H9 (cell line): ENCODE measurements around the gene ZNF92. TPM values are rescaled to one million over a fixed set of nuclear protein-coding genes. Genes with fewer than 3 reads are reported as not detected.

Experiments used
- DNase-seq: peaks from one replicate; pipeline ENCODE4 v3.0.0-alpha.2; 2017
- H2AFZ ChIP-seq: one replicate; pipeline ENCODE4 v1.6.1; 2013; ENCODE audit warnings: mild to moderate bottlenecking, low read length, control low read depth, moderate library complexity
- H2AK5ac ChIP-seq: 2 replicates; pipeline ENCODE4 v1.6.1; 2013; ENCODE audit warnings: low read length, control low read depth, mixed read lengths; ENCODE audit not compliant: insufficient read length
- H2BK120ac ChIP-seq: one replicate; pipeline ENCODE4 v1.6.1; 2013; ENCODE audit warnings: low read depth, mild to moderate bottlenecking, low read length, control low read depth, inconsistent platforms; ENCODE audit not compliant: poor library complexity, severe bottlenecking
- H2BK12ac ChIP-seq: 2 replicates; pipeline ENCODE4 v1.6.1; 2013; ENCODE audit warnings: low read length, control low read depth, mixed read lengths, low read depth; ENCODE audit not compliant: insufficient read length
- H2BK15ac ChIP-seq: 2 replicates; pipeline ENCODE4 v1.6.1; 2013; ENCODE audit warnings: low read depth, low read length, control low read depth
- H2BK20ac ChIP-seq: one replicate; pipeline ENCODE4 v1.6.1; 2013; ENCODE audit warnings: low read depth, mild to moderate bottlenecking, low read length, control low read depth, inconsistent platforms; ENCODE audit not compliant: poor library complexity, severe bottlenecking
- H2BK5ac ChIP-seq: 2 replicates; pipeline ENCODE4 v1.6.1; 2013; ENCODE audit warnings: low read length, control low read depth, mixed read lengths; ENCODE audit not compliant: insufficient read length
- H3K14ac ChIP-seq: 2 replicates; pipeline ENCODE4 v1.6.1; 2013; ENCODE audit warnings: low read length, control low read depth; ENCODE audit not compliant: insufficient read depth
- H3K18ac ChIP-seq: 2 replicates; pipeline ENCODE4 v1.6.1; 2013; ENCODE audit warnings: low read depth, mild to moderate bottlenecking, mixed read lengths, low read length, control low read depth; ENCODE audit not compliant: insufficient read length
- H3K23ac ChIP-seq: 2 replicates; pipeline ENCODE4 v1.6.1; 2013; ENCODE audit warnings: low read length, control low read depth, mixed read lengths, low read depth; ENCODE audit not compliant: insufficient read length
- H3K23me2 ChIP-seq: 2 replicates; pipeline ENCODE4 v1.6.1; 2013; ENCODE audit warnings: low read depth, mild to moderate bottlenecking, mixed read lengths, low read length, control low read depth; ENCODE audit not compliant: insufficient read length, poor library complexity, severe bottlenecking
- H3K27ac ChIP-seq: 2 replicates; pipeline ENCODE4 v1.5.1; 2013; ENCODE audit warnings: low read length, control low read depth, mixed read lengths, low read depth; ENCODE audit not compliant: insufficient read length
- H3K27me3 ChIP-seq: 2 replicates; pipeline ENCODE4 v1.6.1; 2013; ENCODE audit warnings: low read length, control low read depth, inconsistent platforms; ENCODE audit not compliant: insufficient read depth
- H3K4ac ChIP-seq: 2 replicates; pipeline ENCODE4 v1.6.1; 2013; ENCODE audit warnings: low read depth, mild to moderate bottlenecking, control low read depth, inconsistent platforms, low read length, moderate library complexity
- H3K4me1 ChIP-seq: 2 replicates; pipeline ENCODE4 v1.6.1; 2013; ENCODE audit warnings: low read length, control low read depth, inconsistent platforms; ENCODE audit not compliant: insufficient read depth
- H3K4me2 ChIP-seq: 2 replicates; pipeline ENCODE4 v1.6.1; 2013; ENCODE audit warnings: low read length, control low read depth, mixed read lengths; ENCODE audit not compliant: insufficient read length, insufficient read depth
- H3K56ac ChIP-seq: 2 replicates; pipeline ENCODE4 v1.6.1; 2013; ENCODE audit warnings: low read depth, mild to moderate bottlenecking, mixed read lengths, low read length, control low read depth; ENCODE audit not compliant: insufficient read length
- H3K79me1 ChIP-seq: 2 replicates; pipeline ENCODE4 v1.6.1; 2013; ENCODE audit warnings: low read depth, mild to moderate bottlenecking, moderate library complexity, low read length, control low read depth, inconsistent platforms; ENCODE audit not compliant: insufficient read depth, poor library complexity, severe bottlenecking
- H3K79me2 ChIP-seq: 2 replicates; pipeline ENCODE4 v1.6.1; 2013; ENCODE audit warnings: low read length, control low read depth, inconsistent platforms; ENCODE audit not compliant: insufficient read depth
- H3K9ac ChIP-seq: 2 replicates; pipeline ENCODE4 v1.6.1; 2013; ENCODE audit warnings: low read length, control low read depth, mixed read lengths; ENCODE audit not compliant: insufficient read length; ENCODE audit errors: extremely low read depth
- H3K9me3 ChIP-seq: one replicate; pipeline ENCODE4 v1.6.1; 2013; ENCODE audit warnings: low read depth, low read length, inconsistent platforms; ENCODE audit not compliant: control insufficient read depth
- H3T11ph ChIP-seq: one replicate; pipeline ENCODE4 v1.6.1; 2013; ENCODE audit warnings: mild to moderate bottlenecking, low read length, control low read depth, inconsistent platforms
- H4K20me1 ChIP-seq: one replicate; pipeline ENCODE4 v1.6.1; 2013; ENCODE audit not compliant: control insufficient read depth, insufficient read length, insufficient read depth
- H4K5ac ChIP-seq: 2 replicates; pipeline ENCODE4 v1.6.1; 2013; ENCODE audit warnings: low read depth, mild to moderate bottlenecking, mixed read lengths, low read length, control low read depth; ENCODE audit not compliant: insufficient read length
- H4K8ac ChIP-seq: replicated peaks from 2 replicates; pipeline ENCODE4 v1.6.1; 2013; ENCODE audit warnings: low read length, control low read depth, mixed read lengths, low read depth; ENCODE audit not compliant: insufficient read length
- H4K91ac ChIP-seq: 2 replicates; pipeline ENCODE4 v1.6.1; 2013; ENCODE audit warnings: low read depth, mild to moderate bottlenecking, moderate library complexity, mixed read lengths, low read length, control low read depth; ENCODE audit not compliant: insufficient read length
- H3K27ac Mint-ChIP-seq, 3 experiments: 2 replicates in 2 of 3; 3 replicates in 1 of 3; pipeline ENCODE4 v1.8.0; 2020 to 2021; ENCODE audit warnings: mixed read lengths in 3 of 3, mild to moderate bottlenecking in 1 of 3, moderate library complexity in 1 of 3
- H3K27me3 Mint-ChIP-seq: 2 replicates; pipeline ENCODE4 v1.8.0; 2021; ENCODE audit warnings: low read depth, mild to moderate bottlenecking, moderate library complexity, mixed read lengths
- H3K36me3 Mint-ChIP-seq, 3 experiments: 2 replicates in 2 of 3; 3 replicates in 1 of 3; pipeline ENCODE4 v1.8.0; 2020 to 2021; ENCODE audit warnings: low read depth in 3 of 3, mixed read lengths in 3 of 3; ENCODE audit not compliant: insufficient read depth in 1 of 3
- H3K4me1 Mint-ChIP-seq, 2 experiments: 2 replicates each; pipeline ENCODE4 v1.8.0; 2020; ENCODE audit warnings: mixed read lengths in 2 of 2
- H3K4me3 Mint-ChIP-seq, 2 experiments: 2 replicates in 1 of 2; 3 replicates in 1 of 2; pipeline ENCODE4 v1.8.0; 2020 to 2021; ENCODE audit warnings: mild to moderate bottlenecking in 2 of 2, mixed read lengths in 2 of 2, moderate library complexity in 1 of 2
- H3K9me3 Mint-ChIP-seq, 2 experiments: 2 replicates in 1 of 2; 3 replicates in 1 of 2; pipeline ENCODE4 v1.8.0; 2020; ENCODE audit warnings: mild to moderate bottlenecking in 2 of 2, mixed read lengths in 2 of 2, moderate library complexity in 1 of 2
- CTCF ChIP-seq: fragments of 200-600 bp; sonication (generic); conservative IDR thresholded peaks from 3 replicates; pipeline ENCODE4 v1.8.0; 2021; ENCODE audit warnings: antibody characterized with exemption, mild to moderate bottlenecking
- total RNA-seq: library from RNA; stranded (reverse); gene quantifications from 2 replicates; pipeline ENCODE4 v1.2.1, GENCODE V29; 2021

The ZNF92 gene
- total RNA-seq, 1 experiment from 2014 or later = 32.4 TPM

DNA sequence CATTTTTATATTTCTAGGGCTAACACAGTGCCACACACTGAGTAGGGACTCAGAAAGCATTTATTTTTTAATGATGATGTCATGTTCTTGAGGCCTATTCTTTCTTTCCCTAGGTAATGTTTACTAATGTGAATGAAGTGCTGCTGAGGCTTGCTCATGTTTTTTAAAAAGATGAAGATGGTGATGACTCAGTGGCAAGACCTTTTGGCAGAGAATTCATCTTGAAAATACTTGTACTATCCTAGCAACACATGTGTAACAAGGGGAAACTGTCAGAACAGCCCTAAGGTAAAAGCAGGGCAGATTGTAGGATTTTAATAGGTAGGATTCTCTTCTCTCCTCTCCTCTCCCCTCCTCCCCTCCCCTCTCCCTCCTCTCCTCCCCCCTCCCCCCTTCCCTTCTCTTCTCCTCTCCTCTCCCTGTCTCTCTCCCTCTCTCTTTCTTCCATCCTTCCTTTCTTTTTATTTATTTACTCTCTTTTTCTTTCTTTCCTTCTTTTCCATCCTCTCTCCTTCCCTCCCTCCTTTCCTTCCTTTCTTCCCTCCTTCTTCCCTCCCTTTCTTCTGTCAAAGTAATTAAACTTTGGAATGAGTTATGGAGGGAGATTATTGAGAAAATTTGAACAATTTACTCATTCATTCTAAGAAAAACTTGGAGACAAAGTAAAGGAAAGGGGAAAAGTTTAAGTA is 75.3 kb downstream of the ZNF92 start:
- Histone ChIP-seq H3K14ac (no peak overlapping the region), H3T11ph (no peak overlapping the region), H3K9me3 (peaks cover 19% of the 10 kb centered on the region), H3K4me1 (no peaks in the 10 kb centered on the region), H4K8ac (no peak overlapping the region), H3K9ac (no peak overlapping the region), H4K91ac (no peak overlapping the region), H3K4me2 (no peak overlapping the region), H3K27me3 (no peaks in the 10 kb centered on the region), H3K4ac (no peak overlapping the region), H3K79me1 (no peaks in the 10 kb centered on the region), H3K79me2 (no peaks in the 10 kb centered on the region), H2BK120ac (no peak overlapping the region), H2BK5ac (no peak overlapping the region), H4K5ac (no peak overlapping the region), H2BK20ac (no peak overlapping the region), H3K23ac (no peak overlapping the region), H3K27ac (no peak overlapping the region), H4K20me1 (no peaks in the 10 kb centered on the region), H2BK15ac (no peak overlapping the region), H2AK5ac (no peak overlapping the region), H2BK12ac (no peak overlapping the region), H3K18ac (no peak overlapping the region), H2AFZ (no peak overlapping the region), H3K56ac (no peak overlapping the region), H3K23me2 (no peaks in the 10 kb centered on the region)
- Mint-ChIP-seq H3K4me1 (no peaks in the 10 kb centered on the region), H3K9me3 (peaks cover 43 to 45% of the 10 kb centered on the region in 2 experiments), H3K27me3 (no peaks in the 10 kb centered on the region; the same call in 1 of the 2 replicates), H3K36me3 (peaks cover 2 to 15% (median 10%) of the 10 kb centered on the region in 3 experiments), H3K4me3 (no peak overlapping the region), H3K27ac (no peak overlapping the region)
- no peak for TF ChIP-seq CTCF
- no peak for DNase-seq
